CD14-positive monocyte (primary cell): ENCODE results near the gene MYBPHL. TPM values are rescaled to one million over a fixed set of nuclear protein-coding genes. Genes with fewer than 3 reads are reported as not detected.

Source experiments
- DNase-seq, 3 donors: peaks; one replicate each; pipeline ENCODE4 v3.0.0-alpha.2; 2011 to 2022
- H2AFZ ChIP-seq: 2 replicates; pipeline ENCODE4 v1.6.0; 2012; ENCODE audit warnings: mild to moderate bottlenecking, low read depth, low read length, inconsistent platforms; ENCODE audit not compliant: insufficient read depth, poor library complexity, severe bottlenecking
- H3K27ac ChIP-seq, 2 donors: 1 replicate in 1 of 2; 2 replicates in 1 of 2; pipeline ENCODE4 v1.5.1; 2012 to 2013; ENCODE audit warnings: low read length in 2 of 2, control low read depth in 1 of 2, inconsistent platforms in 1 of 2, low read depth in 1 of 2, mild to moderate bottlenecking in 1 of 2
- H3K27me3 ChIP-seq, 2 donors: one replicate each; pipeline versions ENCODE4 v1.6.0 to v1.6.1; 2011 to 2013; ENCODE audit warnings: low read length in 2 of 2; ENCODE audit not compliant: control insufficient read depth in 2 of 2, insufficient read depth in 2 of 2
- H3K36me3 ChIP-seq, 2 donors: replicated peaks in 1 of 2; 1 replicate in 1 of 2; 2 replicates in 1 of 2; pipeline versions ENCODE4 v1.5.1 to v1.6.1; 2012 to 2013; ENCODE audit warnings: low read length in 2 of 2, control low read depth in 1 of 2, inconsistent platforms in 1 of 2, mild to moderate bottlenecking in 1 of 2; ENCODE audit not compliant: insufficient read depth in 2 of 2, control insufficient read depth in 1 of 2
- H3K4me1 ChIP-seq, 2 donors: 1 replicate in 1 of 2; 2 replicates in 1 of 2; pipeline versions ENCODE4 v1.5.1 to v1.6.1; 2012 to 2013; ENCODE audit warnings: low read length in 2 of 2, control low read depth in 1 of 2, inconsistent platforms in 1 of 2, mild to moderate bottlenecking in 1 of 2, moderate library complexity in 1 of 2; ENCODE audit not compliant: insufficient read depth in 2 of 2, control insufficient read depth in 1 of 2
- H3K4me2 ChIP-seq: replicated peaks from 2 replicates; pipeline ENCODE3; 2012; ENCODE audit warnings: low read length, moderate library complexity, mild to moderate bottlenecking; ENCODE audit not compliant: poor library complexity, severe bottlenecking; ENCODE audit errors: extremely low read depth
- H3K4me3 ChIP-seq, 3 experiments: fragments of 200-600 bp in 1 of 3; sonication (generic) in 1 of 3; replicated peaks in 1 of 3; 1 replicate in 2 of 3; 2 replicates in 1 of 3; pipeline ENCODE4 v1.5.1; 2011 to 2013; ENCODE audit warnings: low read length in 3 of 3, mild to moderate bottlenecking in 3 of 3, control low read depth in 2 of 3, low read depth in 2 of 3, inconsistent platforms in 1 of 3, moderate library complexity in 1 of 3
- H3K79me2 ChIP-seq: 2 replicates; pipeline ENCODE4 v1.6.0; 2012; ENCODE audit warnings: mild to moderate bottlenecking, control low read depth, inconsistent platforms, low read length, moderate library complexity; ENCODE audit not compliant: insufficient read depth
- H3K9ac ChIP-seq: 2 replicates; pipeline ENCODE4 v1.6.0; 2017; ENCODE audit warnings: low read length, mild to moderate bottlenecking; ENCODE audit not compliant: insufficient read depth, poor library complexity, severe bottlenecking
- H3K9me3 ChIP-seq, 2 donors: replicated peaks in 1 of 2; 1 replicate in 1 of 2; 2 replicates in 1 of 2; pipeline versions ENCODE4 v1.5.1 to v1.6.1; 2012 to 2013; ENCODE audit warnings: low read length in 2 of 2, control low read depth in 1 of 2; ENCODE audit not compliant: control insufficient read depth in 1 of 2, insufficient read depth in 1 of 2
- H4K20me1 ChIP-seq: 2 replicates; pipeline ENCODE4 v1.6.0; 2012; ENCODE audit warnings: mild to moderate bottlenecking, low read length, control low read depth, moderate library complexity; ENCODE audit not compliant: insufficient read depth
- H3K27ac Mint-ChIP-seq, 7 donors: one replicate each; pipeline ENCODE4 v1.8.0; 2020; ENCODE audit warnings: mild to moderate bottlenecking in 7 of 7, mixed read lengths in 7 of 7, moderate library complexity in 6 of 7, inconsistent platforms in 2 of 7
- H3K27me3 Mint-ChIP-seq, 3 donors: one replicate each; pipeline ENCODE4 v1.8.0; 2021 to 2022; ENCODE audit warnings: low read depth in 3 of 3, mild to moderate bottlenecking in 3 of 3, mixed read lengths in 3 of 3, moderate library complexity in 3 of 3, inconsistent platforms in 1 of 3
- H3K36me3 Mint-ChIP-seq, 2 donors: one replicate each; pipeline ENCODE4 v1.8.0; 2020; ENCODE audit warnings: mixed read lengths in 2 of 2, inconsistent platforms in 1 of 2, mild to moderate bottlenecking in 1 of 2
- H3K4me1 Mint-ChIP-seq: one replicate; pipeline ENCODE4 v1.8.0; 2020; ENCODE audit warnings: mild to moderate bottlenecking, mixed read lengths
- H3K4me3 Mint-ChIP-seq, 2 donors: one replicate each; pipeline ENCODE4 v1.8.0; 2020; ENCODE audit warnings: mild to moderate bottlenecking in 2 of 2, mixed read lengths in 2 of 2, moderate library complexity in 1 of 2
- H3K9me3 Mint-ChIP-seq, 7 donors: one replicate each; pipeline ENCODE4 v1.8.0; 2020 to 2022; ENCODE audit warnings: mixed read lengths in 7 of 7, mild to moderate bottlenecking in 6 of 7, moderate library complexity in 6 of 7, inconsistent platforms in 2 of 7
- WGBS: methylation state at CpG from one replicate; pipeline ENCODE4 v1.1.5; 2013; ENCODE audit warnings: missing lambda C conversion rate; ENCODE audit not compliant: insufficient coverage; 5-methylcytosine and 5-hydroxymethylcytosine counted together
- intact Hi-C, 2 donors: fragments of 100-400 bp; cut with micrococcal nuclease; formaldehyde crosslinking; loops; one replicate each; pipeline versions ENCODE4 v1.15.0 to v1.15.1; 2023
- polyA plus RNA-seq, 3 donors: library from polyadenylated mRNA; depleted of rRNA in 1 of 3; unstranded in 2 of 3; stranded (reverse) in 1 of 3; fragments of 300-500 nt in 2 of 3; fragments of >200 nt in 1 of 3; fragmentation: Illumina TruSeq in 2 of 3; gene quantifications; 1 replicate in 2 of 3; 2 replicates in 1 of 3; pipeline ENCODE4 v1.2.3, GENCODE V29; 2012 to 2021
- TF ChIP-seq, protein P1 (sequence below): fragments of 200-600 bp; IDR thresholded peaks from one replicate; pipeline ENCODE4 v1.8.0; 2022; ENCODE audit warnings: antibody characterized with exemption, mild to moderate bottlenecking

The MYBPHL gene
- polyA plus RNA-seq, 3 donors: 0.13 TPM; not detected in 2

DNA sequence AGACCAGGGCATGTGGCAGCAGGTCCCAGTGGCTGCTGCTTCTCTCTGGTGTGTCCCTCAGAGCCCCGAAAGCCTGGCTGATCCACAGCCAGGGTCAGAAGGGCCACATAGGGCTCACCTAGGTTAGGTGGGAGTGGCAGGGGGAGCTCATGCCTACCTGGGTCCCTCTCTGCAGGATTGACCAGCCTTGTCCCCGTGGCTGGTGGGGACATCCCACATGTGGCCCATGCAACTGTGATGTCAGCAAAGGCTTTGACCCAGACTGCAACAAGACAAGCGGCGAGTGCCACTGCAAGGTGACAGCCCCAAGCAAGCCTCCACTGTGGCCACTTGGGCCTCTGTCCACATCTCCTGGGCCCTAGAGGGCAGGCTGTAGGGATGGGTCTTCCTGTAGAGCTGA is 41.8 kb downstream of the MYBPHL start:
- Mint-ChIP-seq H3K27ac (no peak overlapping the region), H3K4me3 (no peak overlapping the region), H3K27me3 (peaks cover under 1 to 8% (median 7%) of the 10 kb centered on the region in 3 donors), H3K4me1 (peaks cover 6% of the 10 kb centered on the region), H3K9me3 (peaks cover 0 to 3% (median 0%) of the 10 kb centered on the region in 7 donors), H3K36me3 (no peaks in the 10 kb centered on the region)
- Histone ChIP-seq H3K4me1 (peaks cover 5 to 7% of the 10 kb centered on the region in 2 donors), H4K20me1 (no peaks in the 10 kb centered on the region), H3K36me3 (no peaks in the 10 kb centered on the region), H3K79me2 (no peaks in the 10 kb centered on the region), H3K27me3 (no peaks in the 10 kb centered on the region), H3K9ac (no peak overlapping the region), H3K4me3 (no peak overlapping the region), H3K9me3 (no peaks in the 10 kb centered on the region), H3K27ac (no peak overlapping the region), H2AFZ (no peak overlapping the region), H3K4me2 (no peak overlapping the region)
- DNase-seq: no peak
- intact Hi-C loops: loop anchor here in 1 of 2 donors (5.0 kb wide), 1 partner anchor 37 kb away; no protein-coding TSS in a partner anchor
- 90% methylated on average over 4 of the region's 4 CpGs for WGBS
- TF ChIP-seq, protein P1, sequence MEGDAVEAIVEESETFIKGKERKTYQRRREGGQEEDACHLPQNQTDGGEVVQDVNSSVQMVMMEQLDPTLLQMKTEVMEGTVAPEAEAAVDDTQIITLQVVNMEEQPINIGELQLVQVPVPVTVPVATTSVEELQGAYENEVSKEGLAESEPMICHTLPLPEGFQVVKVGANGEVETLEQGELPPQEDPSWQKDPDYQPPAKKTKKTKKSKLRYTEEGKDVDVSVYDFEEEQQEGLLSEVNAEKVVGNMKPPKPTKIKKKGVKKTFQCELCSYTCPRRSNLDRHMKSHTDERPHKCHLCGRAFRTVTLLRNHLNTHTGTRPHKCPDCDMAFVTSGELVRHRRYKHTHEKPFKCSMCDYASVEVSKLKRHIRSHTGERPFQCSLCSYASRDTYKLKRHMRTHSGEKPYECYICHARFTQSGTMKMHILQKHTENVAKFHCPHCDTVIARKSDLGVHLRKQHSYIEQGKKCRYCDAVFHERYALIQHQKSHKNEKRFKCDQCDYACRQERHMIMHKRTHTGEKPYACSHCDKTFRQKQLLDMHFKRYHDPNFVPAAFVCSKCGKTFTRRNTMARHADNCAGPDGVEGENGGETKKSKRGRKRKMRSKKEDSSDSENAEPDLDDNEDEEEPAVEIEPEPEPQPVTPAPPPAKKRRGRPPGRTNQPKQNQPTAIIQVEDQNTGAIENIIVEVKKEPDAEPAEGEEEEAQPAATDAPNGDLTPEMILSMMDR: no peak

DNA sequence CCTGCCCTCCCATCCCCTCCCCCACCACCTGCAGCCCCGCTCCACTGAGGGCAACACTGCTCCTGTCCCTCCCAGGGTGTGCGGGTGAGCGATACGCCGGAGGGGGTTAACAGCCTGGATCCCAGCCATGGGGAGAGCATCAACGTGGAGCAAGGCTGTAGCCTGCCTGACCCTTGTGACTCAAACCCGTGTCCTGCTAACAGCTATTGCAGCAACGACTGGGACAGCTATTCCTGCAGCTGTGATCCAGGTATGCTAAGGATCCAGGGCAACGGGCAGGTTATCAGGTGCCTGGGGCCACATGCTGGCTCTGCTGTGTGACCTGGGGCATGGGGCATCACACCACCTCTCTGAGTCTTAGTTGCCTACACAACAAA is 42.4 kb downstream of the MYBPHL start:
- H3K27ac ChIP-seq: no peak overlapping the region
- no peaks in the 10 kb centered on the region for H3K36me3 ChIP-seq
- intact Hi-C loops: loop anchor here (5.0 kb wide), 1 partner anchor 133 kb away; the partner anchor contains the start of gene SORT1 (in 2 of the 2)
- no peak overlapping the region for H3K4me2 ChIP-seq
- no peak overlapping the region for H3K9ac ChIP-seq
- TF ChIP-seq, protein P1: no peak
- no peak for DNase-seq
- H3K4me1 Mint-ChIP-seq: peaks cover 6% of the 10 kb centered on the region
- no peaks in the 10 kb centered on the region for H3K9me3 ChIP-seq
- H3K4me3 Mint-ChIP-seq: no peak overlapping the region
- peaks cover 5 to 7% of the 10 kb centered on the region in 2 donors for H3K4me1 ChIP-seq
- H3K27me3 Mint-ChIP-seq: peaks cover 0 to 9% (median 8%) of the 10 kb centered on the region in 3 donors
- no peak overlapping the region for H3K27ac Mint-ChIP-seq
- no peaks in the 10 kb centered on the region for H3K27me3 ChIP-seq
- WGBS: 79% methylated on average over 8 of the region's 9 CpGs
- H3K36me3 Mint-ChIP-seq: no peaks in the 10 kb centered on the region
- H3K4me3 ChIP-seq: no peak overlapping the region
- no peak overlapping the region for H2AFZ ChIP-seq
- peaks cover 0 to 3% (median 0%) of the 10 kb centered on the region in 7 donors for H3K9me3 Mint-ChIP-seq
- no peaks in the 10 kb centered on the region for H3K79me2 ChIP-seq
- H4K20me1 ChIP-seq: no peaks in the 10 kb centered on the region
